Gastroesophageal sphincter (tissue), 3 donors: ENCODE results near the gene INPP4B.

Source experiments
- POLR2A ChIP-seq, 2 donors: fragments of 450-650 bp; IDR thresholded peaks; one replicate each; pipeline ENCODE4 v1.6.1; 2017; ENCODE audit warnings: antibody characterized with exemption in 2 of 2, mild to moderate bottlenecking in 2 of 2, moderate library complexity in 1 of 2
- TF ChIP-seq, protein P1 (sequence below), 4 experiments: fragments of 200-600 bp in 2 of 4; fragments of 450-650 bp in 2 of 4; sonication (generic) in 1 of 4; IDR thresholded peaks; one replicate each; pipeline ENCODE4 v1.5.1; 2017 to 2019; ENCODE audit warnings: antibody characterized with exemption in 4 of 4, mild to moderate bottlenecking in 2 of 4, moderate library complexity in 2 of 4

DNA sequence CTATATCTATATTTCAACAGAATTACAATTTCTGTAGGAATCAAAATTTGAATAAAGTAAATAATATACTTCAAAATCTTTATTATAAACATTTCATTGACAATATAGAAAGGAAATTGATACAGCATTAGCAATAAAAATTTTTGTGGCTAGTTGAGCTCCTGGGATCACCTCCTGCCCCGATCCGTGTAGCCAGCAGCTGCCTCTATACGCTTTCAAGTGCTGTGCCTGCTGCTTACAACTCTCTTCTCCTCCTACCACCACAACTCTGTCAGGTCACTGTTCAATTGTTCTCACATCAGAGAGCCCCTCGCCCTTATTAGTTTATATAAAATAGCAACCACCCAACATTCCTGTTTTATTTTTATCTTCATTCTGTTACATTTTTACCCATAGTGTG lies 27.6 kb downstream of the INPP4B start:
- TF ChIP-seq POLR2A (IDR thresholded peaks at IDR 0.05), result no peak
- TF ChIP-seq, protein P1, sequence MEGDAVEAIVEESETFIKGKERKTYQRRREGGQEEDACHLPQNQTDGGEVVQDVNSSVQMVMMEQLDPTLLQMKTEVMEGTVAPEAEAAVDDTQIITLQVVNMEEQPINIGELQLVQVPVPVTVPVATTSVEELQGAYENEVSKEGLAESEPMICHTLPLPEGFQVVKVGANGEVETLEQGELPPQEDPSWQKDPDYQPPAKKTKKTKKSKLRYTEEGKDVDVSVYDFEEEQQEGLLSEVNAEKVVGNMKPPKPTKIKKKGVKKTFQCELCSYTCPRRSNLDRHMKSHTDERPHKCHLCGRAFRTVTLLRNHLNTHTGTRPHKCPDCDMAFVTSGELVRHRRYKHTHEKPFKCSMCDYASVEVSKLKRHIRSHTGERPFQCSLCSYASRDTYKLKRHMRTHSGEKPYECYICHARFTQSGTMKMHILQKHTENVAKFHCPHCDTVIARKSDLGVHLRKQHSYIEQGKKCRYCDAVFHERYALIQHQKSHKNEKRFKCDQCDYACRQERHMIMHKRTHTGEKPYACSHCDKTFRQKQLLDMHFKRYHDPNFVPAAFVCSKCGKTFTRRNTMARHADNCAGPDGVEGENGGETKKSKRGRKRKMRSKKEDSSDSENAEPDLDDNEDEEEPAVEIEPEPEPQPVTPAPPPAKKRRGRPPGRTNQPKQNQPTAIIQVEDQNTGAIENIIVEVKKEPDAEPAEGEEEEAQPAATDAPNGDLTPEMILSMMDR (IDR thresholded peaks at IDR 0.05), result no peak
